ENCODE data around the gene NDUFC2. TPM values are rescaled to one million over a fixed set of nuclear protein-coding genes. Genes with fewer than 3 reads are reported as not detected.

Gene NDUFC2
- total and polyA plus RNA-seq, 2 of the 13 experiments (the other 11 are each of a cell fraction or from before 2014, with no cell fraction given) = 256 to 363 TPM

GRCh38 chr11:78045851-78046485 lies 33.7 kb downstream of the NDUFC2 start (continued):
- no peak for TF ChIP-seq ZHX1 (CRISPR knock-in tag; IDR thresholded peaks at IDR 0.05; ENCODE audit: low read depth)
- no peak for TF ChIP-seq ZBTB40 (IDR thresholded peaks at IDR 0.05)
- no peak; the same call in 1 of the 2 replicates for TF ChIP-seq ZBTB40 (CRISPR knock-in tag; IDR thresholded peaks at IDR 0.05)
- 0 out of 2 replicates have a peak, but pooled peaks have one; percentile 59 for TF ChIP-seq PAX8 (CRISPR knock-in tag; IDR thresholded peaks at IDR 0.05; ENCODE audit: borderline replicate concordance)
- TF ChIP-seq ZNF670 (CRISPR knock-in tag; IDR thresholded peaks at IDR 0.05; ENCODE audit: borderline replicate concordance) = no peak
- TF ChIP-seq HNF4G (IDR thresholded peaks at IDR 0.05; ENCODE audit: borderline replicate concordance, low read depth, low read length) = no peak
- 0 out of 2 replicates have a peak, but pooled peaks have one; percentile 52 for TF ChIP-seq HNF4G (CRISPR knock-in tag; IDR thresholded peaks at IDR 0.05; ENCODE audit: borderline replicate concordance, low read depth)
- no peak; the same call in 1 of the 2 replicates for TF ChIP-seq RFXAP (CRISPR knock-in tag; IDR thresholded peaks at IDR 0.05; ENCODE audit: borderline replicate concordance)
- TF ChIP-seq HOXA9 (CRISPR knock-in tag; IDR thresholded peaks at IDR 0.05; ENCODE audit: borderline replicate concordance) = no peak
- TF ChIP-seq ATF7 (IDR thresholded peaks at IDR 0.05) = no peak
- no peak for TF ChIP-seq ATF7 (CRISPR knock-in tag; IDR thresholded peaks at IDR 0.05)
- peak; percentile 86 for TF ChIP-seq ZFP91 (CRISPR knock-in tag; IDR thresholded peaks at IDR 0.05; ENCODE audit: borderline replicate concordance)
- no peak for TF ChIP-seq MAFK (conservative IDR thresholded peaks at IDR 0.05 in 1 of 2, IDR thresholded peaks at IDR 0.05 in 1 of 2; ENCODE audit: low read length in 2 of 2)
